ENCODE results near the gene NBDY.

The NBDY gene

GRCh38 chrX:56812515-56813105 is 83.6 kb downstream of the NBDY start:
- Histone ChIP-seq H3K36me3 (ENCODE audit: control insufficient read depth, insufficient read depth, low read length) (no peaks in the 10 kb centered on the region; the same call in 1 of the 2 replicates), H3K4me3 (replicated peaks; ENCODE audit: low read depth, low read length) (peak overlapping the region; percentile 1; the same call in 1 of the 2 replicates), H3K27me3 (replicated peaks; ENCODE audit: control insufficient read depth, insufficient read depth, low read length) (no peaks in the 10 kb centered on the region)
- no peak for TF ChIP-seq CTCF (IDR thresholded peaks at IDR 0.05; ENCODE audit: insufficient read depth, low read length, poor library complexity, severe bottlenecking)
- no peak for DNase-seq (ENCODE audit: extremely low read depth, insufficient read length)

- H3K4me3 ChIP-seq (replicated peaks; ENCODE audit: low read depth, low read length): peak overlapping the region; percentile 34
- no peak for DNase-seq (ENCODE audit: extremely low read depth, insufficient read length)
- no peaks in the 10 kb centered on the region; the same call in 1 of the 2 replicates for H3K36me3 ChIP-seq (ENCODE audit: control insufficient read depth, insufficient read depth, low read length)
- no peaks in the 10 kb centered on the region for H3K27me3 ChIP-seq (replicated peaks; ENCODE audit: control insufficient read depth, insufficient read depth, low read length)
- no peak for TF ChIP-seq CTCF (IDR thresholded peaks at IDR 0.05; ENCODE audit: insufficient read depth, low read length, poor library complexity, severe bottlenecking)
Measured at GRCh38 chrX:56813318-56813837, 84.3 kb downstream of the NBDY start.

GRCh38 chrX:56817179-56817578 is 88.1 kb downstream of the NBDY start:
- Histone ChIP-seq H3K4me3 (replicated peaks; ENCODE audit: low read depth, low read length) (no peak overlapping the region), H3K36me3 (ENCODE audit: control insufficient read depth, insufficient read depth, low read length) (no peaks in the 10 kb centered on the region; the same call in 1 of the 2 replicates), H3K27me3 (replicated peaks; ENCODE audit: control insufficient read depth, insufficient read depth, low read length) (no peaks in the 10 kb centered on the region)
- no peak for TF ChIP-seq CTCF (IDR thresholded peaks at IDR 0.05; ENCODE audit: insufficient read depth, low read length, poor library complexity, severe bottlenecking)
- no peak for DNase-seq (ENCODE audit: extremely low read depth, insufficient read length)

GRCh38 chrX:56826020-56826419 is 97.0 kb downstream of the NBDY start:
- Histone ChIP-seq H3K27me3 (replicated peaks; ENCODE audit: control insufficient read depth, insufficient read depth, low read length) (no peaks in the 10 kb centered on the region), H3K4me3 (replicated peaks; ENCODE audit: low read depth, low read length) (no peak overlapping the region), H3K36me3 (ENCODE audit: control insufficient read depth, insufficient read depth, low read length) (no peaks in the 10 kb centered on the region)
- no peak for DNase-seq (ENCODE audit: extremely low read depth, insufficient read length)
- no peak for TF ChIP-seq CTCF (IDR thresholded peaks at IDR 0.05; ENCODE audit: insufficient read depth, low read length, poor library complexity, severe bottlenecking)

GRCh38 chrX:56833626-56834025 is 104.6 kb downstream of the NBDY start:
- no peak overlapping the region for H3K4me3 ChIP-seq (replicated peaks; ENCODE audit: low read depth, low read length)
- no peaks in the 10 kb centered on the region for H3K27me3 ChIP-seq (replicated peaks; ENCODE audit: control insufficient read depth, insufficient read depth, low read length)
- H3K36me3 ChIP-seq (ENCODE audit: control insufficient read depth, insufficient read depth, low read length): no peaks in the 10 kb centered on the region
- no peak for TF ChIP-seq CTCF (IDR thresholded peaks at IDR 0.05; ENCODE audit: insufficient read depth, low read length, poor library complexity, severe bottlenecking)
- no peak for DNase-seq (ENCODE audit: extremely low read depth, insufficient read length)
